HEK293T (cell line): ENCODE data around the gene UBE2K.
"Not testable (repeated sequence)": the region's sequence is repeated elsewhere in the genome, so short reads cannot be mapped to it uniquely, and the experiment has no call there.

Experiments used
- CTCF ChIA-PET: fragments of 350-600 bp; formaldehyde crosslinking; extraction: SDS; loops from one replicate; lab custom pipeline; 2021; ENCODE audit warnings: antibody characterized with exemption, inconsistent platforms; lab: Yijun Ruan, JAX
- POLR2A ChIA-PET: fragments of 350-600 bp; formaldehyde crosslinking; extraction: SDS; loops from one replicate; lab custom pipeline; 2020; ENCODE audit warnings: antibody characterized with exemption, inconsistent platforms; lab: Yijun Ruan, JAX
- DNase-seq: peaks from one replicate; pipeline ENCODE4 v3.0.0; 2012; ENCODE audit warnings: mixed read lengths; ENCODE audit errors: extremely low spot score
- ARNT ChIP-seq: fragments of 450-650 bp; IDR thresholded peaks from 2 replicates; pipeline ENCODE4 v1.6.1; 2017; ENCODE audit warnings: mild to moderate bottlenecking
- BHLHE40 ChIP-seq: fragments of 450-650 bp; IDR thresholded peaks from 2 replicates; pipeline ENCODE4 v1.6.1; 2016; ENCODE audit warnings: mild to moderate bottlenecking, moderate library complexity, borderline replicate concordance
- CTBP1 ChIP-seq: fragments of 450-650 bp; IDR thresholded peaks from 2 replicates; pipeline ENCODE4 v1.6.1; 2016; ENCODE audit warnings: borderline replicate concordance
- ELF4 ChIP-seq: fragments of 450-650 bp; IDR thresholded peaks from 2 replicates; pipeline ENCODE4 v1.6.1; 2017; ENCODE audit warnings: antibody characterized with exemption
- FOXA1 ChIP-seq: fragments of 450-650 bp; IDR thresholded peaks from 2 replicates; pipeline ENCODE4 v1.6.1; 2016; ENCODE audit warnings: mild to moderate bottlenecking
- FOXK2 ChIP-seq: fragments of 450-650 bp; IDR thresholded peaks from 2 replicates; pipeline ENCODE4 v1.6.1; 2016; ENCODE audit warnings: mild to moderate bottlenecking
- FOXM1 ChIP-seq: fragments of 450-650 bp; IDR thresholded peaks from 2 replicates; pipeline ENCODE4 v1.6.1; 2017; ENCODE audit warnings: mild to moderate bottlenecking, borderline replicate concordance
- HDGF ChIP-seq: fragments of 450-650 bp; IDR thresholded peaks from 2 replicates; pipeline ENCODE4 v1.6.1; 2017; ENCODE audit warnings: antibody characterized with exemption, borderline replicate concordance
- L3MBTL2 ChIP-seq: fragments of 450-650 bp; conservative IDR thresholded peaks from 2 replicates; pipeline ENCODE4 v1.6.1; 2016; ENCODE audit warnings: mild to moderate bottlenecking
- LEF1 ChIP-seq: fragments of 450-650 bp; IDR thresholded peaks from 2 replicates; pipeline ENCODE4 v1.6.1; 2017; ENCODE audit warnings: mild to moderate bottlenecking, borderline replicate concordance
- NFRKB ChIP-seq: fragments of 450-650 bp; IDR thresholded peaks from 2 replicates; pipeline ENCODE4 v1.6.1; 2016; ENCODE audit warnings: mild to moderate bottlenecking, moderate library complexity
- SP1 ChIP-seq: fragments of 450-650 bp; IDR thresholded peaks from 2 replicates; pipeline ENCODE4 v1.6.1; 2017
- SUZ12 ChIP-seq: fragments of 450-650 bp; IDR thresholded peaks from 2 replicates; pipeline ENCODE4 v1.6.1; 2016; ENCODE audit warnings: mild to moderate bottlenecking
- TARDBP ChIP-seq: fragments of 450-650 bp; IDR thresholded peaks from 2 replicates; pipeline ENCODE4 v1.6.1; 2016
- ZNF384 ChIP-seq: fragments of 450-650 bp; IDR thresholded peaks from 2 replicates; pipeline ENCODE4 v1.6.1; 2016
- TF ChIP-seq, protein P1 (sequence below): fragments of 450-650 bp; IDR thresholded peaks from 2 replicates; pipeline ENCODE4 v1.6.1; 2016

Gene UBE2K

DNA sequence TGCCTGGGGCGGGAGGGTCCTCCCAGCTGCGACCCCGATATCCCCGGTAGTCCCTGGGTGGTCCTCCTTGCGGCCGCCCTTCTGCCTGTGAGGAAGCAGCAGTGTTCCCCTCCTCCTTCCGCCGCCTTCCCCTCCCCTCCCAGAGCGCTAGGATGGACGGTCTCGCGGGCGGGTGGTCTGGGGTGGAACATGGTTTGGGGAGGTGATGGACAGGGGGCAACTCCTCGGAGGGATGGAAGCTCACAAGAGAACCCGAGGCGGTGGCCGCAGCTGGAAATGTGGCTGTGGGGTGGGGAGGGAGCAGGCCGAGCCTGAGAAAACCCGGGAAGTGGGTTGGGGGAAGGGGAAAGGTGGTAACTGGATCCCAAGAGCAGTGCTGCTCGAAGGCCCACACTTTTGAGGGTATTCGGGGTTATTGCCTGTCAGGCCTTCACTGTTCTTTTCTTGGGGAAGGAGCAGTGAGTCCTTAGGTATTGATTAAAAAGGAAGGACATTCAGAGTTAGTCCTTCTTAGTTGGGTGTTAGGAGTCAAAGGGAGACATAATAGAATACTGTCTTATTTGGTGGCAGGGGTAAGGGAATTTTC, 581 bp downstream of the UBE2K start:
- POLR2A ChIA-PET, result interaction anchor here (0.9 to 1.6 kb wide), 9 partner anchors 9 to 276 kb away, joined by 3 to 11 read pairs (median 4); partner anchors contain the start of gene SMIM14
- CTCF ChIA-PET, result no interaction called here
- DNase-seq, result peak; percentile 34
- TF ChIP-seq, protein P1, sequence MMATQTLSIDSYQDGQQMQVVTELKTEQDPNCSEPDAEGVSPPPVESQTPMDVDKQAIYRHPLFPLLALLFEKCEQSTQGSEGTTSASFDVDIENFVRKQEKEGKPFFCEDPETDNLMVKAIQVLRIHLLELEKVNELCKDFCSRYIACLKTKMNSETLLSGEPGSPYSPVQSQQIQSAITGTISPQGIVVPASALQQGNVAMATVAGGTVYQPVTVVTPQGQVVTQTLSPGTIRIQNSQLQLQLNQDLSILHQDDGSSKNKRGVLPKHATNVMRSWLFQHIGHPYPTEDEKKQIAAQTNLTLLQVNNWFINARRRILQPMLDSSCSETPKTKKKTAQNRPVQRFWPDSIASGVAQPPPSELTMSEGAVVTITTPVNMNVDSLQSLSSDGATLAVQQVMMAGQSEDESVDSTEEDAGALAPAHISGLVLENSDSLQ, result peak; percentile 47; the same call in 1 of the 2 replicates
- TF ChIP-seq LEF1 (no peak), L3MBTL2 (0 out of 2 replicates have a peak, but pooled peaks have one; percentile 33)

DNA sequence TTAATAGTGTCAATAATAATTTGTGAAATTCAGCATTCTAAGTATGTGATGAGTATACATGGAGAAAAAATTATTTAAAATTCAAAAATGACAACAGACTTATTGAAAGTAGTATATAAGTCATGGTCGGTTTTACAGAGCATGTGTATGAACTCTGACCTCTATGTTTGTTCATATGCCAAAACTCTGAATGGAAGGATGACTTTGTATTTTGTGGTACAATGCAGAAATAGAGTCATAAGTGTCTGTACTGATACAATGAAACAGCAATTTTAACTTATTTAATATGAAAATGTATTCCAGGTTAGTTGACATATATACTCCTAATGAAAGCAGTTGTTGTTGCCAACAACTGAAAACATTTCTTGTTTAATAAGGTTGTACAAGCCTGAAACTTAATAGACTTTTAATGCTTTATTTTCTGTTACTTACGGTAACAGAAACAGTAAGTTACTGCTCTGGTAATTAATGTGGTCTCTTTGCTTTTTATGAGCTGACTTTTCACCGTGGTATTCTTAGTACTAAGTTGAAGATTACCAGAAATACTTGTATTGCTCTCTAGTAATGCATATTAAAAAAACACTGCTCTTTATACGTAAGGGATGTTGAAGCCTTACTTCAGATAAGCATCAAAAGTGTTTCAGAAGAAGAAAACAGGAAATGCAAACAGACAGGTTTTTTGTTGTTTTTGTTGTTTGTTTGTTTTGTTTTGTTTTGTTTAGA, 1.9 kb downstream of the UBE2K start:
- POLR2A ChIA-PET, result no interaction called here
- TF ChIP-seq ZNF384 (no peak), NFRKB (no peak), FOXA1 (no peak), L3MBTL2 (no peak), SP1 (no peak), HDGF (no peak), SUZ12 (no peak), BHLHE40 (no peak), TARDBP (no peak), LEF1 (no peak), FOXM1 (no peak)
- TF ChIP-seq, protein P1, result no peak
- CTCF ChIA-PET, result no interaction called here
- DNase-seq, result no peak

DNA sequence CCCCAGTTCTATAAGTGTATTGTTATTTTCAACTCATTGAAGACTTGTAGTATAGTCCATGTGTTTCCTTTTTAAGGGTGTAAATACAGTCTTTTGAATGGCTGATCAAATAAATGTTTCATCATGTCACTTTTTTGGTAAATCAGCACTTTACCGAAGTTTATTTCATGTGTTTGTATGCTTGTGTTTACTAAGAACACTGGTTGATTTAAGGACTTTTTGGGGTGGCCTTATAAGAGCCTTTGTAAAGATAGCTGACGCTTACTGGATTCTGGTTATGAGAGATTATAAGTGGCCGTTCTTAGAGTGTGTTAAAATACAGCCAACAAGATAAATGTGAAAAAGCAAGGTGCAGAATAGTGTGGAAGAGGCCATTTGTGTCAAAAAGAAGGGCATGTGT, 2.6 kb downstream of the UBE2K start:
- ChIA-PET POLR2A (interaction anchor here (1.3 kb wide), 1 partner anchor 62 kb away, joined by 3 read pairs; the partner anchor contains the start of gene SMIM14), CTCF (no interaction called here)
- no peak for TF ChIP-seq ARNT
- no peak for TF ChIP-seq SUZ12
- no peak for TF ChIP-seq SP1
- no peak for TF ChIP-seq TARDBP
- no peak for TF ChIP-seq ELF4
- no peak for TF ChIP-seq NFRKB
- no peak for TF ChIP-seq FOXK2
- no peak for TF ChIP-seq FOXM1
- no peak for TF ChIP-seq HDGF
- TF ChIP-seq, protein P1, result no peak
- TF ChIP-seq LEF1, result no peak
- TF ChIP-seq ZNF384, result no peak
- no peak for TF ChIP-seq BHLHE40
- TF ChIP-seq L3MBTL2, result no peak
- TF ChIP-seq CTBP1, result no peak
- DNase-seq, result no peak

DNA sequence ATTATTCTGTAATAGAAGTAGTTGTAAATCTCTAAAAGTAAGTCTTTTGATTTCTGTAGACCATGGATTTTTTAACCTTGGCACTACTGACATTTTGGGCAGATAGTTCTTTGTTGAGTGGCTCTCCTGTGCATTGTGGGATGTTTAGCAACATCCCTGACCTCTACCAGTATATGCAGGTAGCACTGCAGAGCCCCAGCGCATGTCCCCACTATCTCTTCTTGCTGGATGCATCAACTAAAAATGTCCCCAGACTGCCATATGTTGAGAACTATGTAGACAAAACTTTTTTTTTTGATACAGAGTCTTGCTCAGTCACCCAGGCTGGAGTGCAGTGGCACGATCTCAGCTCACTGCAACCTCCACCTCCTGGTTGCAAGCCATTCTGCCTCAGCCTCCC, 4.8 kb downstream of the UBE2K start:
- CTCF ChIA-PET, result no interaction called here
- POLR2A ChIA-PET, result no interaction called here
- TF ChIP-seq ZNF384 (no peak), ARNT (no peak)
- DNase-seq, result no peak

DNA sequence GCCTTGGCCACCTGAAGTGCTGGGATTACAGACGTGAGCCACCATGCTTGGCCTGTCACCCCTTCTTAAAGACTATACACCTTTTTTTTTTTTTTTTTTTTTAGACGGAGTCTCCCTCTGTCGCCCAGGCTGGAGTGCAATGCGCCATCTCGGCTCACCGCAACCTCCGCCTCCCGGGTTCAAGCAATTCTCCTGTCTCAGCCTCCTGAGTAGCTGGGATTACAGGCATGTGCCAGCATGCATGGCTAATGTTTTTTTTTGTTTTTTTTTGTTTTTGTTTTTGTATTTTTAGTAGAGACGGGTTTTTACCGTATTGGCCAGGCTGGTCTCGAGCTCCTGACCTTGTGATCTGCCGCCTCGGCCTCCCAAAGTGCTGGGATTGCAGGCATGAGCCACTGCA, 6.9 kb downstream of the UBE2K start:
- DNase-seq, CTCF ChIA-PET, POLR2A ChIA-PET: not testable (repeated sequence)

DNA sequence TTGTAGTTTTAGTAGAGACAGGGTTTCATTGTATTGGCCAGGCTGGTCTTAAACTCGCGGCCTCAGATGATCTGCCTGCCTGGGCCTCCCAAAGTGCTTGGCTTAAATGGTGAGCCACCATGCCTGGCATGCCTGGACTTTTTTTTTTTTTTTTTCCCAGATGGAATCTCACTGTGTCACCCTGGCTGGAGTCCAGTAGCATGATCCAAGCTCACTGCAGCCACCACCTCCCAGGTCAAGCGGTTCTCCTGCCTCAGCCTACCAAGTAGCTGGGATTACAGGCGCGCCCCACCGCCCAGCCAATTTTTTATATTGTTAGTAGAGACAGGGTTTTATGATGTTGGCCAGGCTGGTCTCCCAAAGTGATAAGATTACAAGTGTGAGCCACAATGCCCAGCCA, 8.4 kb downstream of the UBE2K start:
- POLR2A ChIA-PET, result interaction anchor here (1.2 kb wide), 1 partner anchor 9 kb away, joined by 3 read pairs; the partner anchor contains the start of gene UBE2K
- no peak for DNase-seq
- TF ChIP-seq ZNF384 (0 out of 2 replicates have a peak, but pooled peaks have one; percentile 18), CTBP1 (no peak)
- CTCF ChIA-PET, result no interaction called here
